ENCODE data around the gene AGPAT4. TPM values are rescaled to one million over a fixed set of nuclear protein-coding genes. Genes with fewer than 3 reads are reported as not detected.
A peak's percentile ranks its signal among the peaks of the same experiment; 100 is the strongest.

The AGPAT4 gene
- total RNA-seq, 1 donor from 2014 or later: 15.3 TPM

DNA sequence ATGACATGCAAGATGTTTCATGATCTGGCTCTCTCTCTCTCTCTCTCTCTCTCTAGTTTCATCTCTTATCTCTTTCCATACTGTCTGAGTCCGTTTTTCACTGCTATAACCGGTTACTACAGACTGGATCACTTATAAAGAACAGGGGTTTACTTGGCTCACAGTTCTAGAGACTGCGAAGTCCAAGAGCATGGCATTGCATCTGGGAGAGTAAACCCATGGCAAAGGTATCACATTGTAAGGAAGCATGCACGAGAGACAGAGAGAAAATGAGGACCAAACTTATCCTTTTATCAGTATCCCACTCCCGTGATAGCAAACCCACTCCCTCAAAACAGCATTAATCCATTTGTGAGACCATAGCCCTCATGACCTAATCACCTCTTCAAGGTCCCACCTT, 7.2 kb upstream of the AGPAT4 start:
- no peak for DNase-seq

DNA sequence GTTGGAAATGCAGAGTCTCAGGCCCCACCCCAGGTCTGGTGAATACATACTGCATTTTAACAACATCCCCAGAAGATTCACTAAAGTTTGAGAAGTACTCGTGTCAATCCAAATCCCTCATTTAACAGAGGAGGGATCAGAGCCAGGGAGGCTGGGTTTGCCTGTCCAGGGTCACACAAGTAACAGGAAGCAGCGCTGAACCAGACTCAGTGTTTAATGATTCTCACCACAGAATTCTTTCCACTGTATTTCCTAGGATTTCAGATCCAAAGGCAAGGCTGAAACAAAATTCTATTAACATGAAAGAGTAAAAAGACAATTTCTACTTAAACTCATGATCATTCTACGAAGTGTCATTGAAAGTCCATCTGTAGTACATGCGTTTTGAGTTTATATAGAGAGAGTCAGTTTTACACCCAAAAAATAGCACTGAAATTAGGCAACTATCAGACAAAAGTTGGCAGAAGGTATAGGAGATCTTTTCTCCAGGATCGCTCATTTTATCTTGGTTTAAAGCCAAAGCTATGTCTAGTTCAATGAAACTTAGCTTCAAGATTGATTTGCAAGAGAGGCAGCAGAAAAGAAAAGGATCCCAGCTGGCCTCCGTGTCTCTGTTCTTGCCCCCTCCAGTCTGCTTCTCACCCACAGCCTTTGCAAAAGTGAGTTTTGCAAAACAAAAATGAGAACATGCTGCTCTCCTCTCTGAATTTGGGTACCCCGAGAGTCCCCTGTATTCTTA, 6.0 kb upstream of the AGPAT4 start:
- no peak for DNase-seq

DNA sequence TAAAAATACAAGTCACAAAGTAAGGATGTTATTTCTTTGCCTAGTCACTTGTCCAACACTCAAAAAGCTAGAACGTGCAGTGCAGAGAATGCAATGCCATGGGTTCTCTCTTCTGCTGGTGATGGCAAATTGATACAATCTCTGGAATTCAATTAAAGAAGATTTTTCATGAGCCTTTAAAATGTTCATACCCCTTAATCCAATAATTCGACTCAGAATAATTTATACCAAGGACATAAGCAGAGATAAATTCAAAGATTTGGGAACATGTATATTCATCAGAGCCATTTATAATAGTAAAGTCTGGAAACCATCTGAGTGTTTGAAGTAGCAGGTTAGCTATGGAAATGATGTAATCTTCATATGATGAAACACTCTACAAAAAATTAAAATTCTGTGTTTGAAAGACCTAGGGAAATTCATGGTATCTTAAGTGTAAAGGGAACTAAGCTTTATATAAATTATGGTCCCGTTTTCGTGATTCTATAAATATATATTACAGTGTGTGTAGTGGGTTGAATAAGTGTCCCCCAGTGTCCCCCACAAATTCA, 2.8 kb upstream of the AGPAT4 start:
- no peak for DNase-seq

DNA sequence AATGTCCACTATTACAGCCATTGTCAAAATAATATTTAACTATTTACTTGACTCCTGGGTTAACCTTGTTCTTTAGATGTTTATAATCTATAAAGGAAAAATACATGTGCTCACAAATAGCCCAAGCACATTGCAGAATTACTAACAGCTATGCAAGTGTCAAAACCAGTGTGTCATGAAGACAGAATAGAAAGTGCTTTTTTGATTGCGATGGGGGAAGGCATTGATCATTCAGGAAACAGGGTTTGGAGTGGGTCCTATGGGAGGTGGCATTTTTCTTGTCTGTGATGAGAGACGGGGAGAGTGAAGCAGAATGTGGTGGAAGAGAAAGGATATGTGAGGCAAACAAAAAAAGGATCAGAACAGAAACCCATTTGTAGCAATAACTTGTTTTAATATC, 1.0 kb upstream of the AGPAT4 start:
- no peak for DNase-seq

DNA sequence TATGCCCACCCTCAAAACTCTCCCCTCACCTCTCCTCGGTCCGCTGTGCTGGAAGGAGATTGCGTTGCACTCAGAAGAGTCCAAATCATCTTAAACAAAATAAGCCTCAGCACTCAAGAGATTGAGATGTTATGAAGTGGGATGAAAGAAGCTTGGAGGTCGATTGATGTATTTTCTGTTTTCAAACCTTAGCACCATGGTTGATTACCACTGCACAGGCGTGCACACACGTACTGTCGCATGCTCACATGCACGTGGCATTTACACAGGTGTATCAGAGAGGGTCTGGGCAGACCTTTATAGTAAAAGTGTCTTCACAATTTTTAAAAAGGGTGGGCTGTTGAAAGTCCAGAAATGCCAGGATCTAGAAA, 612 bp upstream of the AGPAT4 start:
- DNase-seq: peak; percentile 20

DNA sequence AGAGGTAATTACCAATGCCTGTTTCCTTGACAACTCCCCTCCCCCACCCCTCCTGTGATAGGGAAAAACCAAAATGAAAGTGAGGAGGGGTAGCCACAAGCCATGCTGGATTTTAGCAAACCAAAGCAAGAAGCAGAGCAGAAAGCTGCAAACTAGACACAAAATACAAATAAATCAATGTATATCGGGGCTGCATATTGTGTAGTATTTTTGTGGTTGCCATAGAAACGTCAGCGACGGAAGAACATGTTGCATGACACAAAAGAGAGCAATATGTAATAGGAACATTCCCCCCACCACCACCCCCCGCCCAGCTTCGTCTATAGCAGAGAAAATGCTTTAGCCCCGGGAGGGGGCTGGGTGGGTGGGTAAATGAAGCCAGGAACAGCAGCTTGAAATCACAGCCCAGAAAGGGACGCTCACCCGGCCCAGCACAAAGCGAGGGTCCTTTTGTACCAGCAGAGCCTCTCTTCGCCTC, 548 bp downstream of the AGPAT4 start:
- peak; percentile 62 for DNase-seq

DNA sequence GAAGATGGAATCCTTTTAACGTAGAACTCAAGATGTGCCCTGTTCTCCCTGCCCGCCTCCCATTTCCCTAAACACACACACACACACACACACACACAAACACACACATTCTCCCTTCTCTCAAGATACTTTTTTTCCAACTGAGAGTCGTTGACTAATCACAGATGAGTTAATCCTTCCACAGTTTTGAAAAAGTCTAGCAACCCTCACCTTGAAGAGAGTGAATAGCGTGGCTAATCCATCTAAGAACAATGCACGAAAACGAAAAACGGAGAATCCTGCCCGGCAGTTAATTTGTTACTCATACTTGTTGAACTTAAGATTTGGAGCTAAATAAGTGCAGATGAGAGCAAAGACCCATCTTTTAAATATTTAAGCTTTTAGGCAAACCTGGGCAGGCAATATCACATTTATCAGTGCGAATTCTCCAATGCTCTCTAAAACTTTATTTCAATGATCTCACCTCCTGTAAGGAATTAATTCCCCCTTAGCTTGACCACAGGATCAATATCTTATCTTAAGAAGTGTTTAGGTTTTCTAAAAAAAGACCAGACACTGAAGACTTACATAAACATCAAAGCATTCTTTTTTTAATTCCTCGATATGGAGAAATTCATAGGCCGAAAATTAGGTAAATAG, 1.1 kb downstream of the AGPAT4 start:
- peak; percentile 46 for DNase-seq

DNA sequence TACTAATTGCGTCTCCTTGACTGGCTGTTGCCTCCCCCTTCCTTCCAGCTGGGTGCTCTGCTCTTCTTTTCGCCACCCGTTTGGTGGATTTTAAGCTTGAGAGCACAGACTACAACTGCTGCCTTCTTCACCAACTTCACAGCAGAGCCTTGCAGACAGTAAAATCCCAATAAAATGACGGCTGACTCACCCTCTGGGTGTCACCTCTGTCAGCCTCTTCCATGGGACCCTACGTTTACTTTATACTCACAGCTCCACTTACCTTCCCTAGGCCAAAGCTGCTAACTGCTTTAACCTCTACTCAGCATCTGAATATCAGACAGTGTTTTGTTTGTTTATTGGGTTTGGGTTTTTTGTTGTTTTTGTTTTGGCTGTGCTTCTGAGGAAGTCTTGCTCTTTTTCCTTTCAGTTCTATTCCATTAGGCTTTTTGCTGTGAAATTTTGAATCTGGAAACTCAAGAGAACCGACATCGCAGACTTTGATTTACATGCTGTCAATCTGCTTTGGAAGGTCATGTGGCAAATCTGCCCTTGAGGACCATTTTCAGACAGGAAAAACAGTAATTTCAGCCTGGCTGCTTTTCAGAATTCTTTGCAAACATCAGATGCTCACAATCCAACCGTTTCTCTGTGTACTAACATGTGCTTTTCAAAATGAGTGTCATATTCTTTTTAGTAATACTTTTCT, 2.4 kb downstream of the AGPAT4 start:
- no peak for DNase-seq

DNA sequence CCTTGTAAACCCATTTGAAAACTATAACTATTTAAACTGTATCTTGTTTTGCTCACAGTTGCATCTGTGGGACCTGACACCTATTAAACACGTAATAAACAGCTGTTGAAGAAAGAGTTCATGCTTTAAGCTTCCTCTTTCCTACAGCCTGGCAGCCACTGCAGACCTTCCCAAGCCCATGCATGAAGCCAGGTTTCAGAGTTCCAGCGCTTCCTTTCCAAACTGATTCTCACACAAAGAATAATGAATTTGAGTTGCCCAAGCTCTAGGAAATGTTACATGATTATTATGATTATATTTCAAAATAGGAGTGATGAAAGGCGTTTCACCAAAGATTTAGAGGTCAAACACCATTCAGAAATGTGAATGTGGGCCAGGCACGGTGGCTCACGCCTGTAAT, 3.7 kb downstream of the AGPAT4 start:
- no peak for DNase-seq

DNA sequence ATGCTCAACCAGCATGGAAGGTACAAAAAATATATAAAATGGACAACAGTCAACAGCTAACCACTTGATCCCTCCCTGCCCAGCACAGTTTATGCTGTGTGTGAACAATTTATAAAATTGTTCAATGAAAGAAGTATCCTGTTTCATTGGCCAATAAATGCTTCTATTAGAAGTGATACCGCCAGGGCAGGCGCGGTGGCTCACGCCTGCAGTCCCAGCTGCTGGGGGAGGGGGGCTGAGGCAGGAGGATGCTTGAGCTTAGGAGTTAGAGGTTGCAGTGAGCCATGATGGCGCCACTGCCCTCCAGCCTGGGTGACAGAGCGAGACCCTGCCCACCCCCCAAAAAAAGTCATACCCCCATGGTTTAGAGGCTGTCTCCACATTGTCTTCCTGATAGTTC, 4.6 kb downstream of the AGPAT4 start:
- no peak for DNase-seq

DNA sequence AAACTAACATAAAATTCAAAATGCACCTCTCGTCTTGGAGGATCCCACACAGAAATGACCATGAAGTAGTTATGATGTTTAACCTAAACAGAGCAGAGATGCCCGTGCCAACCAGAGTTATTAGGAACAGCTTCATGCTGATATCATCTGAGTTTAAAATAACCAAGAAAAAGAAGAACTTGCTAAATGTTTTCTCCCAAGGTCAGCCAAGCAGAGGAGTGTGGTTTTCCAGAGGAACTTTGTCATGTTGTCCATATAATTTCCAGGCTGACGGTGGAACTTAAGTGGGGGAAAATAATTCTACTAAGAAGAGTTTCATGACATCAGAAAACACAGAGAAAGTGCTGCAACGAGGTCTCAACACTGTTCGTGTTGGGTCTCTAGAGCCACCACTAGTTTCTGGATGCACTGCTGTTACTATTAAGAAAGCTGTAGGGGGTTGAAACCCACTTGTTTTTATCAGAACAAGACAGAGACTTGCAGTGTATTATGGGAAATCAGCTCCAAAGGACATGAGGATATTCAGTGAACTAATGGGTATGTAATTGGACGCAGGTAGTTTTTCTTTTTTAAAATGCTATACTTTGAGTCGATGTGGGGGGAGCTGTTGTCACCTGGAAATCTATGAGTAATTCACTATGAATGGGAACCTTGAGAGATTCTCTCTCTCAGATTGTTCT, 5.2 kb downstream of the AGPAT4 start:
- DNase-seq: no peak

DNA sequence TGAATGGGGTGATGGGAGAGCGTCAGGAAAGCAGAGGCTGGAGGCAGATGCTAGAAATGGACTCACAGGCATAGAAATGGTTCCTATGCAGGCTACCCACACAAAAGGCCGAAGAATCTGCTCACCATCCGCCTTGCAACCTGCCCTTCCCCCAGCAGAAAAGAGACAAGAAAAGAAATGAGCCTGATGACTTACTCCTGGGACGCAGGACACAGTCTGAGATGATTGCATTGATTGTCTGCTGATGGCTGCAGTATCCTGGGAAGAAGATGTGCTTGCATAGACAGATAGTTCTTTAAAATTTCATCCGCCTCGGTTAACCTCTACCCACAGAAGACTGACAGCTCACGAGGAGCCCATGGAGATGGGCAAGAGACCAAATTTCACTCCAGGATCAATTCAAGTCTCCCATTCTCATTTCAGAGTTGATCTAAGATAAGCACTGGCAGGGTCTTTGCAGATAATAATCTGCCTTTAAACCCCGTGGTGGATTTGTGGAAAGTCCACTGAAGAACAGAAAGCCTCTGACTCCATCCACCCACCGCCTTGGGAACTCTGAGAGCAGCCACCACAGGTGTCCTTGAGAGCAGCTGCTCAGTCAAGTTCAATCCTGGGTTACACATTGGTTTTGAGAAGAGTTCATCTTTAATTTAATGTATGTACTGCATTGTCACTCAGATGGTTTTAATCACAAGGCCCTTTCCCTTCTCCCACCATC, 7.2 kb downstream of the AGPAT4 start:
- DNase-seq: no peak

DNA sequence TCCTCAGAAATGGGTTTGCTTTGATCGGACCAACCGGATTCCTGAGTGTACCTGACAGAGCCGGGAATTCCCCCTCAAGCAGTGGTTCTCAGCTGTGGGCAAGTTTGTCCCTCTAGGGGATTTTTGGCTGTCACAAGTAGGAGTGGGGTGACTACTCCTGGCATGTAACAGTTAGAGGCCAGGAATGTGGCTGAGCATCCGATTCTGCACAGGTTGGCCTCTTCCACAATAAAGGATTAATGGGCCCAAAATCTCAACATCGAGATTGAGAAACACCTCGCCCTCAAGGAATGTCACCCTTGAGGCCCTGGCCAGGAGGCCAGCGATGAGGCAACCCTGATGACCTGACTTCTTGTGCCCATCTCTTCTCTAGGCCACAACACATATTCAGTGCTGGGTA, 7.9 kb downstream of the AGPAT4 start:
- no peak for DNase-seq

DNA sequence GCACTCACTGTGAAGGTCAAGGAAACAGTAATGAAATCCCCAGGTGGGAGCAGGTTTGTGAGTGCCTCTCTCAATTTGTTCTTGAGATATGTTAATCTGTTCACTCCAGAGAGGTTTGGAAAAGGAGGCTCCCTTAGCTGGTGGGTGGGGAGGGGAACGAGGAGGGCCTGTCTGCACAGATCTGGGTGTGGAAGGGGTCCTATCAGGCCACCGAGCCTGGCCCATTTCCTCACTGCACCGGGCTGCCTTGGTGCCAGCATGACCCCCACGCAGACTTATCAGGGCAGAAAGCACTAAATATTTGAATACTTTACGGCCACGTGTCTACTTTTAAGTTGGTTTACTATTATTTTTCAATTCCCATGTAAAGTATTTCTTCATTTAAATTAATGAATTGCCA, 8.3 kb downstream of the AGPAT4 start:
- DNase-seq: no peak

DNA sequence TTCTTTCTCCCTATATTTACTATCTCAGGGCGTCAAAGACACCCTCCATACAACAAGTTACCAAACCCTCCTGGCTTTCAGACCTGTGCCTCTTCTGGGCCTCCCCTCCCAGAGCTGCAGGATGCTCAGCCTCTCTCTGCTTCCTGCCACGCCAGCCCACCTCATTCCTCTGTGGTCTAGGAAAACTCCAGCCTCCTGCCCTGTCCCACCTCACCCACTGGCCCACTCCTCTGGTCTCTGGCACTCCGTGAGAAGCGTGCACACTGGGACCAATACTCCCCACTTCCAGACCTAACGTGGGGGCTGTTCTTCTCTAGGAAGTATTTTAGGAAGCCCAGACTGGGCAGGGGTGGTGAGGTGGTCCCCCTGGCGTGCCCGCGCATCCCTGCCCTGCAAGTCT, 9.7 kb downstream of the AGPAT4 start:
- no peak for DNase-seq

DNA sequence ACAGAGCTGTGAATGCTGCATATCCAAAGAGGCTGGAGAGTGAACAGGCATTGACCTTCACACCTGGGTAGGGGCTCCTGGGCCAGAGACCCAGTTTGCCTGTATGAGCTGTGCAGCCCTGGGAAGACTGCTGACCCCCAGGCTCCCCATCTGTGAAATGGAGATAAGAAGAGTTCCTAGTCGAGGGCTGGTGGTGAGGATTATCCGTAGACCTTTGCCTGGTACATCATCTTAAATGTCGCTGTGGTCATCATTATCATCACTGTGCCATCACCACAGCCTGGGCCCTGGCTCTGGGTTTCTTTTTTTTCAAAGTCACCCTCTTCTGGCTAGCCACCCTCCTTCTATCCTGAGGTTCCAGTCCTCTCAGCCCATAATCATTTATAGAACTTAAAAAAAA, 12.0 kb downstream of the AGPAT4 start:
- no peak for DNase-seq

DNA sequence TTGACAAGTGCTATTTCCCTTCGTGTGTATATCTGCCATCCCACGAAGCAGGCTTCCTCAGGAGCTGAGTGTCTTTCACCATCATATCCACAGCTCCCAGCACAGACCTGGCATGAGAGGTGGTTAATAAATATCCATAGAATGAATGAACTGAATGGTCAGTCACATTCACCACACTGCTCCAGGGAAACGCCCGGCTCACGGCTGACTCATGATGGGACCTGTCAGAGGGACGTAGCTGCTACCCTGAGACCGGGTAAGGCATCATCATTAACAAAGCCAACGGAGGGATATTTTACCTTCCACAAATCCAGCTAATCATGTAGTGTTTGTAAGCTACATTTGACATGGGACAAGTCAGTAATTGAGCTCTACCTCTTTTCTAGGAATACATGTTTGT, 12.5 kb downstream of the AGPAT4 start:
- no peak for DNase-seq

DNA sequence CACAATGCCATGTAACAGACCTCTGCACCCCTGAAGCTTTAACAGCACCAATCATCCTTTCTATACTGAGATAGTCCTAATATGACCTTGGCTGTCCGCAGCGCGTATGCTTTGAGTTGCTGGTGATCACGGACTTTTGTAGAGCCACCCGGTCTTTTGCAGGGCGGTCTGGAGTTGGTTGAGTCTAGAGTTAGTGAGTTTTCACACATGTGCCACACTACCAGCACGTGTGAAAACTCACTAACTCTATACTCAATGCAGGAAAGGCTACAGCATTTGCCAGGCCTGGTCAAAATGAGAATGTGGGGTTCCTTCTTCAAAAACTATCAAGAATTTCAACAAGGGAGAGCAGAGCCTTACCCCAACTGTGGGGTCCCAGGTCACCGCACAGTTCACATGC, 14.6 kb downstream of the AGPAT4 start:
- DNase-seq: no peak

DNA sequence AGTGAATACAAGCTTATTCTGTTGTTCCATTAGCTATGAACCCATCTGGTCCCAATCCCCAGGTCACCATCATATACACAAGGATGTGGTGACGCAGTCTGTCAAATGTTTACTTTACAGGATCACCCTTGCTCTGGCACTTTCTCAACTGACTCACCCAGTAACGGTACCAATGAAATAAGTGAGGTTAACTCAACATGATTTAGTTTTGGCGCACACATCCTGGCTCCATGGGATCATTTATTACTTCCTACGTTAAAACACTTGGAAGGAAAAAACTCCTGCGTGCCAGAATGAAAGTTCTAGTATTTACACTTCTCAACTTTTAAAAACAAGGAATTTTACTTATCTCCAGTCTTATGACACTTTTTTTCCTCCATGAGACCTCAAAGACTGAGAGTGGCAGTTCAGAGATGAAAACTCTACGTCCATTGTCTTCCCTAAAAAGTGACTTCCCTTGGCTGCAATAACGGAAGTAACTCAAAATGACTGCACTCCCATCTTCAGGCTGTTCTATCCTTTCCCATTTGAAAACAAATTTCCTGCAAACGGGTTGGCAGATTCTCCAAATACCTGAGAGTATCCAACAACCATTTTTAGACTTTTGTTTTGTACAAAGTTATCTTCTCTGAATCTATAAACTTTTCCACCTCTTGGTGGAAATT, 15.9 kb downstream of the AGPAT4 start:
- peak; percentile 89 for DNase-seq

DNA sequence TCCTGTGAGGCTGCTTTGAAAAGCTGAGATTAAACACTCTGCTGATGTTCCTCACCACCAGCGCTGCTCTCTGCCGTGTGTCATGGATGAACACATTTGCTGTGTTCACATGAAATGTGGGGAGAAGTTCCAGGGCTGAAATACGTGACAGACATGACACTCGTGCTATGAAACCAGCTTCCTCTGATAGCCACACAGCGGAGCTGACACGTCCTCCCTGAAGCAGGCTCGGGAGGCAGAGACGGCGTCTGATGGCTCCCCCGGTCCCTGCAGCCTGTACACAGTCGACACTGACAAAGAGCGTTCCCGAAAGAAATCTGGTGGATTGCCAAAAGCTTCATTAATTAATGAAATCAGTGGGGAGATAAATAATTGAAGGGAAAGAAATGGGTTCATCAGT, 17.5 kb downstream of the AGPAT4 start:
- DNase-seq: no peak

DNA sequence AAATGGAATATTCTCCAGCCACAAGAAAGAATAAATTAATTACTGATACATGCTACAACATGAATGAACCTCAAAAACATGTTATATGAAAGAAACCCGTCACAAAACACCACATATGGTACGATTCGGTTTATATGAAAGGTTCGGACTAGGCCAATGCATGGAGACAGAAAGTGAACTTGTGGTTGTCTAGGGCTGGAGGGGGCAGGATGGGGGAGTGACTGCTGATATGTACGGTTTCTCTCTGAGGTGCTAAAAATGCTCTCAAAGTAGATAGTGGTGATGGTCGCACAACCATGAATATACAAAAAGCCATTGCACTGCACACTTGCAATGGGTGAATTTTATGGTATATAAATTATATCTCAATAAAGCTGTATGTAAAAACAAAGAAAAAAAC, 18.3 kb downstream of the AGPAT4 start:
- DNase-seq: no peak

All from dermis blood vessel endothelial cell (primary cell).